A549 (cell line): ENCODE results near the gene METTL23. TPM values are rescaled to one million over a fixed set of nuclear protein-coding genes. Genes with fewer than 3 reads are reported as not detected.

Experiments used
- ATAC-seq, 2 experiments: fragments of 200-7000 bp in 1 of 2; fragments of >200 bp in 1 of 2; cut with Nextera tagmentation in 1 of 2; cut with Tn5 transposase in 1 of 2; 3 replicates each; pipeline versions ENCODE4 v1.8.0 to v1.9.1; 2018 to 2020; ENCODE audit warnings: mild to moderate bottlenecking in 1 of 2, moderate library complexity in 1 of 2
- CTCF ChIA-PET: fragments of 300-600 bp; sonication (Branson Sonifier 250); formaldehyde crosslinking; extraction: SDS; loops from one replicate; lab custom pipeline; 2021; ENCODE audit warnings: antibody characterized with exemption, inconsistent platforms; lab: Yijun Ruan, JAX
- POLR2A ChIA-PET: fragments of 350-600 bp; formaldehyde crosslinking; extraction: SDS; loops from one replicate; lab custom pipeline; 2021; ENCODE audit warnings: antibody characterized with exemption, inconsistent platforms; lab: Yijun Ruan, JAX
- DNase-seq, 2 experiments: peaks; one replicate each; pipeline versions ENCODE4 v3.0.0 to v3.0.0-alpha.2; 2011 to 2016; ENCODE audit warnings: low read depth in 1 of 2, low spot score in 1 of 2
- FAIRE-seq: peaks from 2 replicates; lab custom pipeline; 2011; peaks lifted over from hg19 to GRCh38; lab: Jason Lieb, UNC
- H3K27ac ChIP-seq, 2 experiments: fragments of >200 bp; sonication (Bioruptor Twin); formaldehyde crosslinking; 3 replicates each; pipeline ENCODE4 v1.5.1; 2016 to 2017
- H3K4me1 ChIP-seq: fragments of >200 bp; sonication (Bioruptor Twin); formaldehyde crosslinking; 3 replicates; pipeline ENCODE4 v1.6.1; 2016
- H3K4me2 ChIP-seq: fragments of >200 bp; sonication (Bioruptor Twin); formaldehyde crosslinking; 3 replicates; pipeline ENCODE4 v1.6.1; 2016
- H3K4me3 ChIP-seq: fragments of >200 bp; sonication (Bioruptor Twin); formaldehyde crosslinking; 3 replicates; pipeline ENCODE4 v1.5.1; 2016
- H3K9me3 ChIP-seq: fragments of >200 bp; sonication (Bioruptor Twin); formaldehyde crosslinking; 3 replicates; pipeline ENCODE4 v1.6.1; 2016
- BHLHE40 ChIP-seq: IDR thresholded peaks from 2 replicates; pipeline ENCODE4 v1.6.1; 2012; ENCODE audit warnings: low read depth, low read length, inconsistent platforms
- CBX2 ChIP-seq: fragments of 200-600 bp; sonication (generic); IDR thresholded peaks from 2 replicates; pipeline ENCODE4 v1.6.1; 2016; ENCODE audit warnings: low read depth, mild to moderate bottlenecking, borderline replicate concordance
- CBX8 ChIP-seq: fragments of 200-600 bp; sonication (generic); IDR thresholded peaks from 2 replicates; pipeline ENCODE4 v1.6.1; 2016
- CHD2 ChIP-seq: fragments of 150-350 bp; IDR thresholded peaks from 2 replicates; pipeline ENCODE4 v1.6.1; 2014; ENCODE audit warnings: low read length; ENCODE audit not compliant: partially characterized antibody
- CHD4 ChIP-seq: fragments of 200-600 bp; sonication (generic); IDR thresholded peaks from 2 replicates; pipeline ENCODE4 v1.6.1; 2016; ENCODE audit warnings: antibody characterized with exemption, mild to moderate bottlenecking, borderline replicate concordance
- EHF ChIP-seq: fragments of 250-450 bp; sonication (Bioruptor Pico); IDR thresholded peaks from 2 replicates; pipeline ENCODE4 v1.5.0; 2020; ENCODE audit warnings: mild to moderate bottlenecking
- ELK1 ChIP-seq: fragments of 150-350 bp; IDR thresholded peaks from 2 replicates; pipeline ENCODE4 v1.6.1; 2014; ENCODE audit warnings: low read depth, mild to moderate bottlenecking, low read length
- HOXB13 ChIP-seq: fragments of 250-450 bp; sonication (Bioruptor Pico); IDR thresholded peaks from 2 replicates; pipeline ENCODE4 v1.5.0; 2020; ENCODE audit warnings: low read depth, mild to moderate bottlenecking, moderate library complexity
- HOXB5 ChIP-seq: fragments of 250-450 bp; sonication (Bioruptor Pico); IDR thresholded peaks from 2 replicates; pipeline ENCODE4 v1.5.0; 2020; ENCODE audit warnings: mild to moderate bottlenecking, moderate library complexity
- JUN ChIP-seq, 2 experiments: fragments of >200 bp; sonication (Bioruptor Twin); formaldehyde crosslinking; IDR thresholded peaks; 2 replicates in 1 of 2; 3 replicates in 1 of 2; pipeline ENCODE4 v1.6.1; 2016 to 2017
- KDM5A ChIP-seq: fragments of 200-600 bp; sonication (generic); IDR thresholded peaks from 2 replicates; pipeline ENCODE4 v1.6.1; 2016; ENCODE audit warnings: antibody characterized with exemption, mild to moderate bottlenecking
- MAFK ChIP-seq: fragments of 450-650 bp; IDR thresholded peaks from 2 replicates; pipeline ENCODE4 v1.6.1; 2014; ENCODE audit not compliant: partially characterized antibody
- NFE2L2 ChIP-seq: fragments of 150-350 bp; conservative IDR thresholded peaks from 2 replicates; pipeline ENCODE4 v1.6.1; 2014; ENCODE audit warnings: low read length
- NR3C1 ChIP-seq: fragments of >200 bp; sonication (Bioruptor Twin); formaldehyde crosslinking; IDR thresholded peaks from 3 replicates; pipeline ENCODE4 v1.6.1; 2017
- PHF8 ChIP-seq: fragments of 200-600 bp; sonication (generic); IDR thresholded peaks from 2 replicates; pipeline ENCODE4 v1.6.1; 2016; ENCODE audit warnings: low read depth, mild to moderate bottlenecking, antibody characterized with exemption, moderate library complexity, borderline replicate concordance
- RAD21 ChIP-seq, 2 experiments: fragments of >200 bp in 1 of 2; sonication (Bioruptor Twin) in 1 of 2; formaldehyde crosslinking in 1 of 2; IDR thresholded peaks in 1 of 2; conservative IDR thresholded peaks in 1 of 2; 2 replicates in 1 of 2; 3 replicates in 1 of 2; pipeline ENCODE4 v1.6.1; 2012 to 2018; ENCODE audit warnings: inconsistent platforms in 1 of 2
- RFX5 ChIP-seq: fragments of 450-650 bp; IDR thresholded peaks from 2 replicates; pipeline ENCODE4 v1.7.1; 2014; ENCODE audit warnings: antibody characterized with exemption, mild to moderate bottlenecking, moderate library complexity
- RNF2 ChIP-seq: fragments of 200-600 bp; sonication (generic); IDR thresholded peaks from 2 replicates; pipeline ENCODE4 v1.6.1; 2016; ENCODE audit warnings: low read depth, mild to moderate bottlenecking, antibody characterized with exemption, moderate library complexity, borderline replicate concordance
- SMC3 ChIP-seq: fragments of >200 bp; sonication (Bioruptor Twin); formaldehyde crosslinking; IDR thresholded peaks from 3 replicates; pipeline ENCODE4 v1.6.1; 2018; ENCODE audit warnings: inconsistent platforms
- SREBF2 ChIP-seq: fragments of 450-650 bp; IDR thresholded peaks from 2 replicates; pipeline ENCODE4 v1.6.1; 2014; ENCODE audit warnings: mild to moderate bottlenecking, moderate library complexity
- TFCP2L1 ChIP-seq: fragments of 250-450 bp; sonication (Bioruptor Pico); IDR thresholded peaks from 2 replicates; pipeline ENCODE4 v1.5.0; 2021; ENCODE audit warnings: mild to moderate bottlenecking
- WGBS: methylation state at CpG from one replicate; pipeline ENCODE4 v1.1.6; 2017; ENCODE audit errors: missing lambda C conversion rate; 5-methylcytosine and 5-hydroxymethylcytosine counted together
- polyA plus RNA-seq, 4 experiments: library from polyadenylated mRNA; depleted of rRNA in 3 of 4; stranded (reverse); fragments of >200 nt; fragmentation: RNase III in 1 of 4; extraction: RNeasy Plus Mini Kit Qiagen cat#74134 plus additional on column Dnase treatment in 1 of 4; gene quantifications; 2 replicates in 3 of 4; 3 replicates in 1 of 4; pipeline ENCODE4 v1.2.3, GENCODE V29; 2011 to 2017
- TF ChIP-seq, protein P1 (sequence below): fragments of >200 bp; sonication (Bioruptor Twin); formaldehyde crosslinking; IDR thresholded peaks from 3 replicates; pipeline ENCODE4 v1.6.1; 2016

METTL23 gene
- polyA plus RNA-seq, 2 of the 4 experiments (the other 2 are of a cell fraction): 64.9 to 120 TPM

DNA sequence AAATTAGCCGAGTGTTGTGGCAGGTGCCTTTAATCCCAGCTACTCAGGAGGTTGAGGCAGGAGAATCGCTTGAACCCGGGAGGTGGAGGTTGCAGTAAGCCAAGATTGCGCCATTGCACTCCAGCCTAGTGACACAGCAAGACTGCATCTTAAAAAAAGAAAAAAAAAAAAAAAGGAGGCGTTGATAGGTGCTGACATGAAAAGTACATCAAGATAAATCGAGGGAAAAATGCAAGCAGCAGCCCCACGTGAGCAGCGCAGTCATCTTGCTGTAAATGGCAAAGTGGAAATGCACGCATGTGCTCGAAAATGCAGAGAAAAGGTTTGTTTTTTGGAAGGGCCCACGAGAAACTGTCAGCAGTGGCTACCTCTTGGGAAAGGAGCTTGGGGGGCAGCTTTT, 36.8 kb upstream of the METTL23 start:
- CTCF ChIA-PET: interaction anchor here (0.9 to 20.1 kb wide), 6 partner anchors 6 to 167 kb away, joined by 3 to 456 read pairs (median 41); partner anchors contain the start of genes JMJD6, METTL23 and MXRA7
- TF ChIP-seq CHD2 (no peak), SMC3 (no peak), HOXB5 (CRISPR knock-in tag) (no peak), EHF (CRISPR knock-in tag) (no peak), NFE2L2 (no peak), TFCP2L1 (no peak), JUN (IDR thresholded peaks at IDR 0.05) (no peak)
- TF ChIP-seq, all 56 proteins: peak for 0
- FAIRE-seq: no peak

GRCh38 chr17:76690596-76691280, 35.9 kb upstream of the METTL23 start:
- Histone ChIP-seq H3K9me3 (no peaks in the 10 kb centered on the region), H3K4me2 (no peak overlapping the region), H3K4me1 (peaks cover 19% of the 10 kb centered on the region), H3K27ac (no peak overlapping the region), H3K4me3 (no peak overlapping the region)
- WGBS: 91% methylated on average over 13 of the region's 13 CpGs
- DNase-seq: no peak
- ChIA-PET POLR2A (no interaction called here), CTCF (interaction anchor here (0.8 to 20.1 kb wide), 9 partner anchors 7 to 397 kb away, joined by 3 to 456 read pairs (median 3); partner anchors contain the start of genes JMJD6, METTL23 and MXRA7)
- no peak for TF ChIP-seq PHF8
- no peak for TF ChIP-seq EHF (CRISPR knock-in tag)
- no peak for TF ChIP-seq RAD21 (conservative IDR thresholded peaks at IDR 0.05 in 1 of 2, IDR thresholded peaks at IDR 0.05 in 1 of 2)
- no peak for TF ChIP-seq KDM5A
- TF ChIP-seq RNF2: no peak
- no peak for TF ChIP-seq CHD2
- TF ChIP-seq, protein P1, sequence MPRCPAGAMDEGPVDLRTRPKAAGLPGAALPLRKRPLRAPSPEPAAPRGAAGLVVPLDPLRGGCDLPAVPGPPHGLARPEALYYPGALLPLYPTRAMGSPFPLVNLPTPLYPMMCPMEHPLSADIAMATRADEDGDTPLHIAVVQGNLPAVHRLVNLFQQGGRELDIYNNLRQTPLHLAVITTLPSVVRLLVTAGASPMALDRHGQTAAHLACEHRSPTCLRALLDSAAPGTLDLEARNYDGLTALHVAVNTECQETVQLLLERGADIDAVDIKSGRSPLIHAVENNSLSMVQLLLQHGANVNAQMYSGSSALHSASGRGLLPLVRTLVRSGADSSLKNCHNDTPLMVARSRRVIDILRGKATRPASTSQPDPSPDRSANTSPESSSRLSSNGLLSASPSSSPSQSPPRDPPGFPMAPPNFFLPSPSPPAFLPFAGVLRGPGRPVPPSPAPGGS: no peak
- no peak for TF ChIP-seq MAFK
- no peak for TF ChIP-seq ELK1
- TF ChIP-seq CHD4: no peak
- no peak for TF ChIP-seq CBX2
- TF ChIP-seq JUN (IDR thresholded peaks at IDR 0.05): no peak
- TF ChIP-seq BHLHE40: no peak
- TF ChIP-seq HOXB13 (CRISPR knock-in tag): no peak
- no peak for TF ChIP-seq SREBF2
- no peak for TF ChIP-seq RFX5
- no peak for TF ChIP-seq CBX8
- no peak for TF ChIP-seq NR3C1
- ATAC-seq: no peak
- FAIRE-seq: no peak

More for the DNA sequence above, 36.8 kb upstream of the METTL23 start:
- POLR2A ChIA-PET: interaction anchor here (1.2 kb wide), 1 partner anchor 18 kb away, joined by 3 read pairs; no protein-coding TSS in a partner anchor
- Histone ChIP-seq H3K27ac (no peak overlapping the region), H3K9me3 (no peaks in the 10 kb centered on the region), H3K4me1 (peaks cover 19% of the 10 kb centered on the region), H3K4me2 (no peak overlapping the region), H3K4me3 (no peak overlapping the region)
- ATAC-seq: no peak
- 83% methylated on average over 11 of the region's 11 CpGs for WGBS
- no peak for DNase-seq
